Neuron (in vitro differentiated cells): Measurements from ENCODE around the gene SSR3.
A peak's percentile ranks its signal among the peaks of the same experiment; 100 is the strongest.
"Not testable (repeated sequence)": the region's sequence is repeated elsewhere in the genome, so short reads cannot be mapped to it uniquely, and the experiment has no call there.

ENCODE experiments used
- H2AFZ ChIP-seq: one replicate; pipeline ENCODE4 v1.6.1; 2013; ENCODE audit warnings: low read depth, mild to moderate bottlenecking, inconsistent platforms, low read length, moderate library complexity
- H3K27me3 ChIP-seq: one replicate; pipeline ENCODE4 v1.6.1; 2013; ENCODE audit warnings: low read length; ENCODE audit not compliant: insufficient read depth
- H3K36me3 ChIP-seq: one replicate; pipeline ENCODE4 v1.6.1; 2013; ENCODE audit warnings: low read length; ENCODE audit not compliant: insufficient read depth
- H3K4me1 ChIP-seq: one replicate; pipeline ENCODE4 v1.6.1; 2013; ENCODE audit warnings: low read length; ENCODE audit not compliant: insufficient read depth
- H3K4me3 ChIP-seq: 2 replicates; pipeline ENCODE4 v1.5.1; 2013; ENCODE audit warnings: mild to moderate bottlenecking, low read length, moderate library complexity
- H3K9me3 ChIP-seq: one replicate; pipeline ENCODE4 v1.6.1; 2013; ENCODE audit warnings: low read length

Gene SSR3

GRCh38 chr3:156554842-156555687 lies at the start of gene SSR3:
Gene SSR3, minus strand, starts transcription at chr3:156555117. Its CDS starts 28 bp downstream, at chr3:156555089.
- Histone ChIP-seq H3K27me3 (no peaks in the 10 kb centered on the region), H2AFZ (peak within 1 kb of the TSS; percentile 78), H3K36me3 (peaks cover 29% of the 10 kb centered on the region), H3K4me3 (peak within 1 kb of the TSS; percentile 92), H3K9me3 (no peaks in the 10 kb centered on the region), H3K4me1 (peaks cover 15% of the 10 kb centered on the region)

GRCh38 chr3:156604064-156604641 lies 49.2 kb upstream of the SSR3 start:
- no peak overlapping the region for H3K4me3 ChIP-seq
- H3K36me3 ChIP-seq: no peaks in the 10 kb centered on the region
- H3K27me3 ChIP-seq: no peaks in the 10 kb centered on the region
- H2AFZ ChIP-seq: no peak overlapping the region
- peaks cover 16% of the 10 kb centered on the region for H3K4me1 ChIP-seq
- H3K9me3 ChIP-seq: no peaks in the 10 kb centered on the region

- H3K36me3 ChIP-seq: no peaks in the 10 kb centered on the region
- H3K4me3 ChIP-seq: no peak overlapping the region
- H2AFZ ChIP-seq: no peak overlapping the region
- no peaks in the 10 kb centered on the region for H3K27me3 ChIP-seq
- H3K9me3 ChIP-seq: no peaks in the 10 kb centered on the region
- peaks cover 23% of the 10 kb centered on the region for H3K4me1 ChIP-seq
Observed at GRCh38 chr3:156603379-156604017, 48.6 kb upstream of the SSR3 start.

- Histone ChIP-seq H3K36me3 (no peaks in the 10 kb centered on the region), H2AFZ (no peak overlapping the region), H3K27me3 (no peaks in the 10 kb centered on the region), H3K4me3 (no peak overlapping the region), H3K9me3 (no peaks in the 10 kb centered on the region), H3K4me1 (peaks cover 30% of the 10 kb centered on the region)
Observed at GRCh38 chr3:156602424-156602823, 47.5 kb upstream of the SSR3 start.

GRCh38 chr3:156601497-156601896 lies 46.6 kb upstream of the SSR3 start:
- H2AFZ ChIP-seq: no peak overlapping the region
- H3K4me3 ChIP-seq: no peak overlapping the region
- H3K4me1 ChIP-seq: peaks cover 30% of the 10 kb centered on the region
- H3K27me3 ChIP-seq: no peaks in the 10 kb centered on the region
- no peaks in the 10 kb centered on the region for H3K9me3 ChIP-seq
- H3K36me3 ChIP-seq: no peaks in the 10 kb centered on the region

GRCh38 chr3:156600834-156601233 lies 45.9 kb upstream of the SSR3 start:
- Histone ChIP-seq H2AFZ (no peak overlapping the region), H3K27me3 (no peaks in the 10 kb centered on the region), H3K9me3 (no peaks in the 10 kb centered on the region), H3K4me3 (no peak overlapping the region), H3K4me1 (peaks cover 27% of the 10 kb centered on the region), H3K36me3 (no peaks in the 10 kb centered on the region)

GRCh38 chr3:156599089-156599874 lies 44.4 kb upstream of the SSR3 start:
- Histone ChIP-seq H3K27me3 (no peaks in the 10 kb centered on the region), H3K4me1 (peaks cover 23% of the 10 kb centered on the region), H3K4me3 (no peak overlapping the region), H3K36me3 (no peaks in the 10 kb centered on the region), H2AFZ (no peak overlapping the region), H3K9me3 (no peaks in the 10 kb centered on the region)

GRCh38 chr3:156598413-156598812 lies 43.5 kb upstream of the SSR3 start:
- H3K27me3 ChIP-seq: no peaks in the 10 kb centered on the region
- no peaks in the 10 kb centered on the region for H3K36me3 ChIP-seq
- no peak overlapping the region for H3K4me3 ChIP-seq

GRCh38 chr3:156594219-156594683 lies 39.3 kb upstream of the SSR3 start:
- H2AFZ ChIP-seq: no peak overlapping the region
- H3K9me3 ChIP-seq: no peaks in the 10 kb centered on the region
- H3K27me3 ChIP-seq: no peaks in the 10 kb centered on the region
- H3K36me3 ChIP-seq: no peaks in the 10 kb centered on the region
- no peak overlapping the region for H3K4me3 ChIP-seq
- H3K4me1 ChIP-seq: peaks cover 24% of the 10 kb centered on the region

More at GRCh38 chr3:156598413-156598812, 43.5 kb upstream of the SSR3 start:
- Histone ChIP-seq H2AFZ (no peak overlapping the region), H3K9me3 (no peaks in the 10 kb centered on the region), H3K4me1 (peaks cover 28% of the 10 kb centered on the region)

- no peaks in the 10 kb centered on the region for H3K27me3 ChIP-seq
- H3K4me3 ChIP-seq: no peak overlapping the region
- peaks cover 20% of the 10 kb centered on the region for H3K4me1 ChIP-seq
- H3K9me3 ChIP-seq: no peaks in the 10 kb centered on the region
- H2AFZ ChIP-seq: no peak overlapping the region
- no peaks in the 10 kb centered on the region for H3K36me3 ChIP-seq
Observed at GRCh38 chr3:156593814-156594213, 38.9 kb upstream of the SSR3 start.

- H3K4me1 ChIP-seq, H3K36me3 ChIP-seq, H3K9me3 ChIP-seq, H2AFZ ChIP-seq, H3K27me3 ChIP-seq, H3K4me3 ChIP-seq: not testable (repeated sequence)
Observed at GRCh38 chr3:156589806-156590205, 34.9 kb upstream of the SSR3 start.

- H3K36me3 ChIP-seq: no peaks in the 10 kb centered on the region
- no peaks in the 10 kb centered on the region for H3K9me3 ChIP-seq
- H3K4me1 ChIP-seq: no peaks in the 10 kb centered on the region
- H3K4me3 ChIP-seq: no peak overlapping the region
- H2AFZ ChIP-seq: no peak overlapping the region
- no peaks in the 10 kb centered on the region for H3K27me3 ChIP-seq
Observed at GRCh38 chr3:156587760-156588069, 32.8 kb upstream of the SSR3 start.
